HepG2 (cell line): ENCODE results near the gene FGD4. TPM values are rescaled to one million over a fixed set of nuclear protein-coding genes. Genes with fewer than 3 reads are reported as not detected.
A peak's percentile ranks its signal among the peaks of the same experiment; 100 is the strongest.

ENCODE experiments used
- ATAC-seq: fragments of 200-7000 bp; cut with Tn5 transposase; 3 replicates; pipeline ENCODE4 v1.9.1; 2020; ENCODE audit warnings: mild to moderate bottlenecking, moderate library complexity
- BruUV-seq: library from RNA; stranded (reverse); fragments of 400-500 nt; replicated peaks from 2 replicates; lab custom pipeline; 2021; lab: Mats Ljungman, UMichigan
- CTCF ChIA-PET: fragments of 300-600 bp; formaldehyde crosslinking; extraction: SDS; loops from one replicate; lab custom pipeline; 2021; ENCODE audit warnings: low total read pairs, inconsistent platforms, low intra/inter-chr PET ratio; lab: Yijun Ruan, JAX
- POLR2A ChIA-PET: fragments of 350-600 bp; sonication (Branson Sonifier 250); formaldehyde crosslinking; loops from one replicate; lab custom pipeline; 2020; ENCODE audit warnings: antibody characterized with exemption, inconsistent platforms; lab: Yijun Ruan, JAX
- DNase-seq: peaks from one replicate; pipeline ENCODE4 v3.0.0-alpha.2; 2015; ENCODE audit warnings: low spot score
- FAIRE-seq: peaks from 3 replicates; lab custom pipeline; 2011; peaks lifted over from hg19 to GRCh38; lab: Jason Lieb, UNC
- H2AFZ ChIP-seq: one replicate; pipeline ENCODE4 v1.6.1; 2011; ENCODE audit warnings: low read length, inconsistent platforms
- H3K27ac ChIP-seq: fragments of 300-600 bp; 3 replicates; pipeline ENCODE4 v1.8.0; 2011; ENCODE audit warnings: mixed run types, mild to moderate bottlenecking, mixed read lengths, low read length, inconsistent platforms; ENCODE audit not compliant: insufficient read depth; ENCODE audit errors: extremely low read length
- H3K27me3 ChIP-seq, 2 experiments: fragments of 200-600 bp in 1 of 2; 2 replicates in 1 of 2; 3 replicates in 1 of 2; pipeline versions ENCODE4 v1.6.0 to v1.8.0; 2011; ENCODE audit warnings: low read length in 2 of 2, mild to moderate bottlenecking in 2 of 2, moderate library complexity in 2 of 2, inconsistent platforms in 1 of 2; ENCODE audit not compliant: insufficient read depth in 2 of 2, control insufficient read depth in 1 of 2
- H3K36me3 ChIP-seq, 2 experiments: fragments of 200-600 bp in 1 of 2; replicated peaks in 1 of 2; 2 replicates in 1 of 2; 3 replicates in 1 of 2; pipeline versions ENCODE4 v1.5.1 to v1.8.0; 2011; ENCODE audit warnings: low read length in 2 of 2, inconsistent platforms in 1 of 2; ENCODE audit not compliant: insufficient read depth in 2 of 2, control insufficient read depth in 1 of 2
- H3K4me1 ChIP-seq: 2 replicates; pipeline ENCODE4 v1.5.1; 2012; ENCODE audit warnings: low read length, inconsistent platforms; ENCODE audit not compliant: insufficient read depth
- H3K4me2 ChIP-seq: 2 replicates; pipeline ENCODE4 v1.6.0; 2011; ENCODE audit warnings: low read depth, low read length, inconsistent platforms
- H3K4me3 ChIP-seq, 3 experiments: fragments of 200-600 bp in 1 of 3; sonication (generic), shearing (Covaris generic) in 1 of 3; replicated peaks in 1 of 3; 2 replicates each; pipeline ENCODE4 v1.5.1; 2011 to 2016; ENCODE audit warnings: low read length in 3 of 3, inconsistent platforms in 2 of 3, low read depth in 2 of 3, mild to moderate bottlenecking in 2 of 3, control low read depth in 1 of 3, mixed read lengths in 1 of 3; ENCODE audit not compliant: insufficient read depth in 1 of 3
- H3K79me2 ChIP-seq: one replicate; pipeline ENCODE4 v1.6.1; 2011; ENCODE audit warnings: low read length, inconsistent platforms; ENCODE audit not compliant: insufficient read depth
- H3K9ac ChIP-seq: 2 replicates; pipeline ENCODE4 v1.6.0; 2011; ENCODE audit warnings: mild to moderate bottlenecking, low read depth, low read length, inconsistent platforms; ENCODE audit not compliant: insufficient read depth
- H3K9me3 ChIP-seq: 2 replicates; pipeline ENCODE4 v1.5.1; 2012; ENCODE audit warnings: mild to moderate bottlenecking, low read length
- H4K20me1 ChIP-seq: 2 replicates; pipeline ENCODE4 v1.6.0; 2011; ENCODE audit warnings: inconsistent platforms, mild to moderate bottlenecking, low read length, moderate library complexity; ENCODE audit not compliant: insufficient read depth
- ELF1 ChIP-seq: sonication (generic); formaldehyde crosslinking; IDR thresholded peaks from 2 replicates; pipeline ENCODE4 v1.4.0; 2020; ENCODE audit warnings: missing genetic modification reagents
- GPN1 ChIP-seq: sonication (generic); formaldehyde crosslinking; IDR thresholded peaks from 2 replicates; pipeline ENCODE4 v1.5.1; 2020; ENCODE audit warnings: missing genetic modification reagents, borderline replicate concordance
- HHEX ChIP-seq: IDR thresholded peaks from 2 replicates; pipeline ENCODE4 v1.6.1; 2016; ENCODE audit warnings: control low read depth
- HNF4A ChIP-seq: sonication (generic); formaldehyde crosslinking; IDR thresholded peaks from 2 replicates; pipeline ENCODE4 v1.4.0; 2020; ENCODE audit warnings: missing genetic modification reagents
- KDM3A ChIP-seq: IDR thresholded peaks from 2 replicates; pipeline ENCODE4 v1.6.1; 2018; ENCODE audit warnings: low read depth, missing compliant biosample characterization
- ZNF543 ChIP-seq: sonication (generic); formaldehyde crosslinking; IDR thresholded peaks from 2 replicates; pipeline ENCODE4 v1.4.0; 2020; ENCODE audit warnings: mild to moderate bottlenecking, missing genetic modification reagents
- ZNF549 ChIP-seq: sonication (generic); formaldehyde crosslinking; IDR thresholded peaks from 2 replicates; pipeline ENCODE4 v1.5.0; 2020; ENCODE audit warnings: missing genetic modification reagents
- ZSCAN29 ChIP-seq: sonication (generic); formaldehyde crosslinking; conservative IDR thresholded peaks from 2 replicates; pipeline ENCODE4 v1.4.0; 2020; ENCODE audit warnings: mild to moderate bottlenecking, missing genetic modification reagents
- WGBS: methylation state at CpG from one replicate; pipeline ENCODE4 v1.1.6; 2017; ENCODE audit warnings: low lambda C conversion rate; 5-methylcytosine and 5-hydroxymethylcytosine counted together
- in situ Hi-C: cut with HindIII; loops from 2 replicates; pipeline ENCODE4 v1.10.0; 2017; ENCODE audit warnings: low pct_unique_long_range_greater_than_20kb; ENCODE audit not compliant: extremely low pct_ligation_motif_present
- intact Hi-C: fragments of 100-400 bp; cut with micrococcal nuclease; formaldehyde crosslinking; loops from one replicate; pipeline ENCODE4 v1.10.0; 2022; ENCODE audit not compliant: unreplicated experiment
- polyA plus RNA-seq, 8 experiments: library from polyadenylated mRNA; depleted of rRNA in 3 of 8; stranded (reverse) in 7 of 8; unstranded in 1 of 8; fragments of >200 nt; fragmentation: Illumina TruSeq in 4 of 8; extraction: Trizol in 4 of 8; gene quantifications; 2 replicates each; pipeline versions ENCODE4 v1.2.1 to v1.2.3, GENCODE V29; 2011 to 2016; ENCODE audit warnings: low read depth in 4 of 8, missing spikeins in 1 of 8, mixed read lengths in 1 of 8; ENCODE audit not compliant: insufficient read depth in 1 of 8
- total RNA-seq, 5 experiments: library from RNA; depleted of rRNA; stranded (reverse); fragments of >200 nt; fragmentation: Illumina TruSeq; extraction: Trizol; gene quantifications; 2 replicates each; pipeline ENCODE4 v1.2.3, GENCODE V29; 2016; ENCODE audit warnings: low read depth in 1 of 5
- TF ChIP-seq, protein P1 (sequence below): sonication (generic); formaldehyde crosslinking; conservative IDR thresholded peaks from 2 replicates; pipeline ENCODE4 v1.4.0; 2020; ENCODE audit warnings: missing genetic modification reagents
- TF ChIP-seq, protein P2 (sequence below): sonication (generic); formaldehyde crosslinking; IDR thresholded peaks from 2 replicates; pipeline ENCODE4 v1.4.0; 2020; ENCODE audit warnings: mild to moderate bottlenecking, missing genetic modification reagents
- TF ChIP-seq, protein P3 (sequence below): sonication (generic); formaldehyde crosslinking; IDR thresholded peaks from 2 replicates; pipeline ENCODE4 v1.4.0; 2020; ENCODE audit warnings: missing genetic modification reagents, mild to moderate bottlenecking, borderline replicate concordance
- TF ChIP-seq, protein P4 (sequence below): sonication (generic); formaldehyde crosslinking; IDR thresholded peaks from 2 replicates; pipeline ENCODE4 v1.8.0; 2022; ENCODE audit warnings: missing genetic modification reagents, mild to moderate bottlenecking, inconsistent platforms, borderline replicate concordance

FGD4 gene
- total and polyA plus RNA-seq, 2 of the 13 experiments (the other 11 are each of a cell fraction or from before 2014, with no cell fraction given): 4.6 to 6.6 TPM

DNA sequence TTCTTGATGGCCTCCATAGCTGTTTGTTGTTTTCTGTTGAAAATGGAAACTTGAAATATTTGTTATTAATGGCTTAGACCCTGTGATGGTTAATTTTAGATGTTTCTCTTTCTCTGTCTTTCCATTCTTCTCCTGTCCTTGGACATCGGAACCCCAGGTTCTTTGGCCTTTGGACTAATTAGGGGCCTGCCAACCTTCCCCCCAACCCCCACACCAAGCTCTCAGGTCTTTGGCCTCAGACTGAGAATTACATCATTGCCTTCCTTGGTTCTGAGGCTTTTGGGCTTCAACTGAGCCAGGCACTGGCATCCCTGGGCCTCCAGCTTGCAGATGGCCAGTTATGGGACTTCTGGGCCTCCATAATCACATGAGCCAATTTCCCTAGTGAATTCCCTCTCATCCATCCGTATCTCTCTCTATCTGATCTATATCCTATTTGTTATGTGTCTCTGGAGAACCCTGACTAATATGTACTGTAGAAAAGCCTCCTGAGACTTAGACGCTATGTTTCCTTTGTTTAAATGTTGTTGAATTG, 71.6 kb downstream of the FGD4 start:
- DNase-seq: no peak
- CTCF ChIA-PET: no interaction called here
- Histone ChIP-seq H3K36me3 (no peaks in the 10 kb centered on the region), H3K27me3 (no peaks in the 10 kb centered on the region), H4K20me1 (no peaks in the 10 kb centered on the region), H3K9me3 (no peaks in the 10 kb centered on the region), H3K79me2 (no peaks in the 10 kb centered on the region), H3K27ac (no peak overlapping the region), H2AFZ (no peak overlapping the region), H3K4me3 (no peak overlapping the region), H3K4me1 (peaks cover 15% of the 10 kb centered on the region), H3K4me2 (no peak overlapping the region), H3K9ac (no peak overlapping the region)
- no peak for TF ChIP-seq ZNF543 (CRISPR knock-in tag)
- TF ChIP-seq HNF4A: peak; percentile 60
- no peak for FAIRE-seq
- ATAC-seq: no peak
- no TSS peak for BruUV-seq
- WGBS: 59% methylated on average over 3 of the region's 3 CpGs
- in situ Hi-C loops (no loop called here), intact Hi-C loops (no loop called here)
- POLR2A ChIA-PET: no interaction called here

DNA sequence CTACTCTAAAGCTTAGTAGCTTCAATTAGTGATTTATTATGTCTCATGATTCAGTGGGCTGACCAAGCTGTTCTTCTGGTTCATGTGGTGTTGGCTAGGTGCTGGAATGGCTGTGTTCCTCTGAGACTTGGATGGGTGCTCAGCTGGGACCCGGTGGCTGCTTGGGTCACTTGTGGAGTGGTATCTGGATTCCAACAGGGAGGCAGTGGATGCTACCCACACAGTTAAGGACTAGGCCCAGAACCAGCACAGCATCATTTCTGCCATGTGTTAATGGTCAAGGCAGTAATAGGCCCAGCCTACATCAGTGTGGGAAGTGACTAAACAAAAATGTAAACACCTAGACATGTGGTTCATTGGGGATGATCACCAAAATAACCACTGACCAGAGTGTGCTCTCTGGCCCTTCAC, 72.2 kb downstream of the FGD4 start:
- FAIRE-seq: no peak
- POLR2A ChIA-PET: no interaction called here
- no peak overlapping the region for H2AFZ ChIP-seq
- no peaks in the 10 kb centered on the region for H3K27me3 ChIP-seq
- no peaks in the 10 kb centered on the region for H4K20me1 ChIP-seq
- BruUV-seq: no TSS peak
- 100% methylated on average over 1 of the region's 1 CpG for WGBS
- no peak overlapping the region for H3K27ac ChIP-seq
- TF ChIP-seq ELF1 (no peak), ZNF549 (no peak), GPN1 (CRISPR knock-in tag) (no peak), HHEX (CRISPR knock-in tag) (no peak), ZSCAN29 (no peak), KDM3A (CRISPR knock-in tag) (no peak)
- TF ChIP-seq, protein P1, sequence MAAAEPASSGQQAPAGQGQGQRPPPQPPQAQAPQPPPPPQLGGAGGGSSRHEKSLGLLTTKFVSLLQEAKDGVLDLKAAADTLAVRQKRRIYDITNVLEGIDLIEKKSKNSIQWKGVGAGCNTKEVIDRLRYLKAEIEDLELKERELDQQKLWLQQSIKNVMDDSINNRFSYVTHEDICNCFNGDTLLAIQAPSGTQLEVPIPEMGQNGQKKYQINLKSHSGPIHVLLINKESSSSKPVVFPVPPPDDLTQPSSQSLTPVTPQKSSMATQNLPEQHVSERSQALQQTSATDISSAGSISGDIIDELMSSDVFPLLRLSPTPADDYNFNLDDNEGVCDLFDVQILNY (CRISPR knock-in tag): no peak
- TF ChIP-seq, protein P2, sequence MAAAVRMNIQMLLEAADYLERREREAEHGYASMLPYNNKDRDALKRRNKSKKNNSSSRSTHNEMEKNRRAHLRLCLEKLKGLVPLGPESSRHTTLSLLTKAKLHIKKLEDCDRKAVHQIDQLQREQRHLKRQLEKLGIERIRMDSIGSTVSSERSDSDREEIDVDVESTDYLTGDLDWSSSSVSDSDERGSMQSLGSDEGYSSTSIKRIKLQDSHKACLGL (CRISPR knock-in tag): no peak
- TF ChIP-seq, protein P3, sequence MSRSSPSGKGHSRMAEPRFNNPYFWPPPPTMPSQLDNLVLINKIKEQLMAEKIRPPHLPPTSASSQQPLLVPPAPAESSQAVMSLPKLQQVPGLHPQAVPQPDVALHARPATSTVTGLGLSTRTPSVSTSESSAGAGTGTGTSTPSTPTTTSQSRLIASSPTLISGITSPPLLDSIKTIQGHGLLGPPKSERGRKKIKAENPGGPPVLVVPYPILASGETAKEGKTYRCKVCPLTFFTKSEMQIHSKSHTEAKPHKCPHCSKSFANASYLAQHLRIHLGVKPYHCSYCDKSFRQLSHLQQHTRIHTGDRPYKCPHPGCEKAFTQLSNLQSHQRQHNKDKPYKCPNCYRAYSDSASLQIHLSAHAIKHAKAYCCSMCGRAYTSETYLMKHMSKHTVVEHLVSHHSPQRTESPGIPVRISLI (CRISPR knock-in tag): no peak
- TF ChIP-seq, protein P4, sequence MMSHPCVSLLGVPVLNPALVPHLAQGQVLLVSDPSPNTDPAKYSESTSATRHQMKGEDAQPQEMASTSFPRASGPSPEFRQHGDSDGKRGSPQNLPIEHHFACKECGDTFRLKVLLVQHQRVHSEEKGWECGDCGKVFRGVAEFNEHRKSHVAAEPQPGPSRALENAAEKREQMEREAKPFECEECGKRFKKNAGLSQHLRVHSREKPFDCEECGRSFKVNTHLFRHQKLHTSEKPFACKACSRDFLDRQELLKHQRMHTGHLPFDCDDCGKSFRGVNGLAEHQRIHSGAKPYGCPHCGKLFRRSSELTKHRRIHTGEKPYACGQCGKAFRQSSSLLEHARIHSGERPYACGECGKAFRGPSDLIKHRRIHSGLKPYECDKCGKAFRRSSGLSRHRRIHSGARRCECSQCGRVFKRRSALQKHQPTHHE (CRISPR knock-in tag): no peak
- no peak overlapping the region for H3K4me3 ChIP-seq
- no peak overlapping the region for H3K9ac ChIP-seq
- no peak overlapping the region for H3K4me2 ChIP-seq
- H3K9me3 ChIP-seq: no peaks in the 10 kb centered on the region
- CTCF ChIA-PET: no interaction called here
- ATAC-seq: no peak
- peaks cover 9% of the 10 kb centered on the region for H3K4me1 ChIP-seq
- no peaks in the 10 kb centered on the region for H3K79me2 ChIP-seq
- in situ Hi-C loops: no loop called here
- H3K36me3 ChIP-seq: no peaks in the 10 kb centered on the region
- intact Hi-C loops: no loop called here
- no peak for DNase-seq
